GM19395 (cell line): ENCODE measurements around the gene WASHC4.

Experiments
- ATAC-seq: cut with Tn5 transposase; IDR thresholded peaks from one replicate; pipeline ENCODE4 v1.9.1; 2021; ENCODE audit warnings: mild to moderate bottlenecking, moderate library complexity; ENCODE audit not compliant: unreplicated experiment

Gene WASHC4, protein sequence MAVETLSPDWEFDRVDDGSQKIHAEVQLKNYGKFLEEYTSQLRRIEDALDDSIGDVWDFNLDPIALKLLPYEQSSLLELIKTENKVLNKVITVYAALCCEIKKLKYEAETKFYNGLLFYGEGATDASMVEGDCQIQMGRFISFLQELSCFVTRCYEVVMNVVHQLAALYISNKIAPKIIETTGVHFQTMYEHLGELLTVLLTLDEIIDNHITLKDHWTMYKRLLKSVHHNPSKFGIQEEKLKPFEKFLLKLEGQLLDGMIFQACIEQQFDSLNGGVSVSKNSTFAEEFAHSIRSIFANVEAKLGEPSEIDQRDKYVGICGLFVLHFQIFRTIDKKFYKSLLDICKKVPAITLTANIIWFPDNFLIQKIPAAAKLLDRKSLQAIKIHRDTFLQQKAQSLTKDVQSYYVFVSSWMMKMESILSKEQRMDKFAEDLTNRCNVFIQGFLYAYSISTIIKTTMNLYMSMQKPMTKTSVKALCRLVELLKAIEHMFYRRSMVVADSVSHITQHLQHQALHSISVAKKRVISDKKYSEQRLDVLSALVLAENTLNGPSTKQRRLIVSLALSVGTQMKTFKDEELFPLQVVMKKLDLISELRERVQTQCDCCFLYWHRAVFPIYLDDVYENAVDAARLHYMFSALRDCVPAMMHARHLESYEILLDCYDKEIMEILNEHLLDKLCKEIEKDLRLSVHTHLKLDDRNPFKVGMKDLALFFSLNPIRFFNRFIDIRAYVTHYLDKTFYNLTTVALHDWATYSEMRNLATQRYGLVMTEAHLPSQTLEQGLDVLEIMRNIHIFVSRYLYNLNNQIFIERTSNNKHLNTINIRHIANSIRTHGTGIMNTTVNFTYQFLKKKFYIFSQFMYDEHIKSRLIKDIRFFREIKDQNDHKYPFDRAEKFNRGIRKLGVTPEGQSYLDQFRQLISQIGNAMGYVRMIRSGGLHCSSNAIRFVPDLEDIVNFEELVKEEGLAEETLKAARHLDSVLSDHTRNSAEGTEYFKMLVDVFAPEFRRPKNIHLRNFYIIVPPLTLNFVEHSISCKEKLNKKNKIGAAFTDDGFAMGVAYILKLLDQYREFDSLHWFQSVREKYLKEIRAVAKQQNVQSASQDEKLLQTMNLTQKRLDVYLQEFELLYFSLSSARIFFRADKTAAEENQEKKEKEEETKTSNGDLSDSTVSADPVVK

GRCh38 chr12:105107494-105108371 is at the start of gene WASHC4:
Gene WASHC4, plus strand, starts transcription at chr12:105107731. Its CDS starts 70 bp downstream, at chr12:105107801.
- ATAC-seq = peak; percentile 85

DNA sequence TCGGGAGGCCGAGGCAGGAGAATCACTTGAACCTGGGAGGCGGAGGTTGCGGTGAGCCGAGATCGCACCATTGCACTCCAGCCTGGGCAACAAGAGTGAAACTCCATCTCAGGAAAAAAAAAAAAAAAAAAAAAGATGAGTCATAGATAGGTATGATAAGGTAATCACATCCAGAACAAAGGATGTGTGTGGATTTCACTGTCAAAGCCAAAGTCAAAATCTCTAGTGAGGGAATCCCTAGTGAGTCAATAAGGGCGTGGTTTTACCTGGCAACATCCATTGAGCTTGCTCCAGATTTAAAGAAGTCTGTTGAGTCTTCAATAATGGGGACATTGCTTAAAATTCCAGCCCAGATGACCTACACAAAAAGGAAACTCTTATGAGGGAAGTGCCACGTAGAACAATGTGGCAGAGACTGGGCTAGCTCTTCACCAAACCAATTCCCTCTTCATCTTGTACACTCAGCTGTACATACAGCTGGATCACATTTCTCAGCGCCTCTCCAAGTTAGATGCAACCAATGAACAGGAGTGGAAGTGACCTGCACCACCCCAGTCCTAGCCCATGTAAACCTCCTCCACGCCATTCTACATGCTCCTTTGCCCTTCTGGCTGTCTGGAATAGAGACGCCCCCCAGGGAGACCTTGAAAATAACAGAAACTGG is 46.7 kb upstream of the WASHC4 start:
- ATAC-seq = no peak

DNA sequence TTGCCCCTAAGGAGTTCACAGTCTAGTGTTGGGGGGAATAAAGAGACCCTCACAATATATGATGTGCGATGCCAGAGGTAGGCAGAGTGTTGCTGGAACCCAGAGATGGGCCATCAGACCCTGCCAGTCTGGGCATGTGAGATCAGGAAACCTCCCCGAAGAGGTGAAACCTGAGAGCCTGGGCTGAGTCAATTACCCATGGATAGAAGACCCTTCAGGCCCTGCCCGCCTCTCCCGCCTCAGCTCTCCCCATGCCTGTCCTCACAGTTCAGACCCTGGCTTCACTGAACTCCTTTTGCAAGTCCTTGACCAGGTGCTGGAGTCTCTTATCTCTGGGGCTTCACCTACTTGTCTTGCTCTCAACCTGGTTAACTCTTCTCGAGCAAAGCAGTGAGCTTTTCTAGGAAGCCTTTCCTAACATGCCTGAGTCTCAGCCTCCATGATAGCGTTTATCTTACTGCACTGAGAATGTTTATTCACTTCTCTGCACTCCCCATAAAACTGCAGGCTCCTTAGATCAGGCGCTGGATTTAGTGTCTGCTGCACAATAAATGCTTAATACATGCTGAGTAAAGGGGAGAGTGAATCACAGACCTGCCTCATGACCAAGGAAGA is 42.9 kb upstream of the WASHC4 start:
- no peak for ATAC-seq

DNA sequence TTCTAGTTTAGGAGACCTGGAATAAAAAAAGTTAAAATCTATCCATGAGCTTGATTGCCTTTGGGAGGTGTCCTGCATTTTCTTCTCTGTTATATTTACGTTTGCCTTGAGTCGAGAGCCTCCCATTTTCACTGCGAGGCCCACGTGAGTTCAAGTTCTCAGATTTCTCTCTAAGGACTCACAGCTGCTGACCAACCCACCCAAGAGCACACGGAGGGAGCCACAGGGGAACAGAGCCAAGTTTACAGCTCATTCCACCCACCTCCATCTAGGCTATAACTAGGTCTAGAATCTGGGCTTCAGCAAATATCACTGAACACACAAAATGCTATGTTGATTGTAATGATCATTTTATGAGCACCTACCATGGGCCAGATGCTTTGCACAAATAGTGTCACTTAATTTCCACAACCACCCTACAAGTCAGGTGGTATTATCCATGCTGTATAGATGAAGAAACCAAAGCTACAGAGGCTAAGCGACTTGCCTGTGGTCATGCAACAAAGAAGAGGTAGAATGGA is 40.0 kb upstream of the WASHC4 start:
- no peak for ATAC-seq

- no peak for ATAC-seq
Measured at GRCh38 chr12:105069936-105070702, 37.4 kb upstream of the WASHC4 start.

DNA sequence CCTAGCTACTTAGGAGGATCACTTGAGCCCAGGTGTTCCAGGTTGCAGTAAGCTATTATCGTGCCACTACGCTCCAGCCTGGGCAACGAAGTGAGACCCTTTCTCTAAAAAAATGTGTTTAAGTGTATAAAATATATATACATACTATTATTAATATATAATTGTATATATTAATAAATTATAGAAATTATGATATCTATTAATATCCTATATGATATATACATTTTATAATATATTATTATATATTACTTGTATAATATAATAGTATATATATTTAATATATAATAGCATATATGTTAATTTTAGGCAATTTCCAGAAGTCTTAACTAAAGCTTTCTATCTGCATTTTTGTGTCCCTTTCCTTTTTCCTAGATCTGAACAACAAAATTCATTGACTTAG is 35.5 kb upstream of the WASHC4 start:
- ATAC-seq = no peak

GRCh38 chr12:105072888-105073488 is 34.5 kb upstream of the WASHC4 start:
- ATAC-seq = peak; percentile 50

DNA sequence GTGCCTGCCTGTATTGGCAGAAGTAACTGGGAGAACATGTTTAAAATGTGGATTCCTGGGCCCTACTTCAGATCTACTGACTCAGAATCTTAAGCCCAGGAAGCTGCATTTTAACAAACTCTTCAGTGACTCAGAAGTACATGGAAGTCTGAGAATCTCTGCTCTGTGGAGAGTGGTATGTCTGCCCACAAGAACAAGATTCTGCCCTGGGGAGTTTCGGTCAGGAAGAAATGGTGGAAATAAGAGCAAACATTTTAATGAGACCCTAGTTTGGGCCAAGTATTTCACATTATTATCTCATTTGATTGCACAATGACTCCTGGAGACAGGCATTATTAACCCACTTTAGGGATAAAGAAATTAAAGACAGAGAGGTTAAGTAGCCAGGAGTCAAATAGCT is 31.4 kb upstream of the WASHC4 start:
- ATAC-seq = no peak

DNA sequence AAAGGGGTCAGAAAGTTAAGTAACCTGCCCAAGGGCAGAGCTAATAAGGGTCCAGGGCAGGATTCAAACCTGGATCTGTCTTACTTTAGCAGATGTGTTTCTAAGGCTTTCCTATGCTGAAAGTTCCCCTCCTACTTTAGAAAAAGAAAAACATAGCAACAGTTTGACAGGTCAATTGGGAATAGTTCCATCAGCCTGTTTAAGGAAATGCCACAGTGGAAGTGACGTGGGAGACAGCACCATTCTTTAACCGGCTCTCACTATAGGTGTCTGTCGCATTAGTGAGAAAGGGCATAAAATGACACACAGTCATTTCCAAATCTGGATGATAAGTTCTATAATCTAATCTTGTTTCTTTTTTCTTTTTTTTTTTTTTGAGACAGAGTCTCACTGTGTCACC is 30.6 kb upstream of the WASHC4 start:
- no peak for ATAC-seq

- no peak for ATAC-seq
Measured at GRCh38 chr12:105077435-105077834, 30.1 kb upstream of the WASHC4 start.

DNA sequence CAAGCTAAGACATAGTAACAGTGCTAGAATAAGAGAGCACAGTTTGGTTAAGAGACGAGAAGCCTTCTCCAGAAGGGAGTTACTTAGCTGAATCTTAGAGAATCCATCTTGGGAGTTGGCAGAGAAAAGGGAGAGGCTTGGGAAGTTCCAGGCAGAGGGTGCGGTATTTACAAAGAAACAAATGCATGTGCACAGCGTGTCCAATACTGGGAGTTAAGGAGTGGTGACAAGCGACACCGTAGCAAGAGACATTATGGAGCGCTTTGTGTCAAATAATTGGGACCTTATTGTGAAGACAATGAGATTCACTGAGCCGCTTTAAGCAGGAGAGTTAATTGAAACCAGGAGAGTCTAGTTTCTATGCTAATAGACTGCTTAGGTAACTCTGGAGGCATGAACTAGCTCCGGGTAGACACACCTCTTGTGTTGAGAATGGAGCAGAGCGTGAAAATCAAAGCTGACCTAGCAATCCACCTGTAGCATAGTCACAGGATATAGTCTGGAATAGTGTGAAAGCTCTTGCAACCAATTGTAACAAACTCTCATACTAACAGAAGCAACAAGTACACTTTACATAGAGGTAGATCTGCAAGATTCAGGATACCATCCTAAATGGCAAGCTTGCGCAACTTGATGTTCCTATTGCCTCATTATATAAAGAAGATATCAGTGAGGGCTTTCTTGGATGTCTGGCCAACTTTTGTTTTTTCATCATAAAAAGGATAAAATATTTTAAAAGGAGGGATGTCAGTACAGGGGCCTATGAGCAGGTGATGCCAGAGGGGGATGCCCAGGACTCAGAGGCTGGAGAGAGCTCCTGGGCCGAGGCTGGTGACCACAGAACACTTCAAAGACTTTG is 28.6 kb upstream of the WASHC4 start:
- ATAC-seq = no peak

DNA sequence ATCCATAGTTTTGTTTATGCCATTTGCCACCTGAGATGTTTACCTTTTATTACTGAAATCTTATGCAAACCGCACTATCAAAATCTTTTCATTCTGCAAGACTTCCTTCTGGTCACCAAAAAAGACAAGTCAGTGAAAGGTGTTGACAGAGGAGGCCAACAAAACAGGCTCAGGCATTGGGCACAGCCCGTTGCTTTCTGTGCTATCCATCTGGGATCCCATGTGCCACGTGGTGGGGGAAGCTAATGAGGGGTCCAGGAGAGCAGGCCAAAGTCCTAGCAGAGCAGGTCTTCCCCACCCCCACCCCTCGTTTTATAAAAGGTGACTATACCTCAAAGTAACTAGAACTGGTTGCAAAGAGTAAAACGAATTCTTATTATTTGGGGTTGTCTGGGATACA is 24.5 kb upstream of the WASHC4 start:
- no peak for ATAC-seq

DNA sequence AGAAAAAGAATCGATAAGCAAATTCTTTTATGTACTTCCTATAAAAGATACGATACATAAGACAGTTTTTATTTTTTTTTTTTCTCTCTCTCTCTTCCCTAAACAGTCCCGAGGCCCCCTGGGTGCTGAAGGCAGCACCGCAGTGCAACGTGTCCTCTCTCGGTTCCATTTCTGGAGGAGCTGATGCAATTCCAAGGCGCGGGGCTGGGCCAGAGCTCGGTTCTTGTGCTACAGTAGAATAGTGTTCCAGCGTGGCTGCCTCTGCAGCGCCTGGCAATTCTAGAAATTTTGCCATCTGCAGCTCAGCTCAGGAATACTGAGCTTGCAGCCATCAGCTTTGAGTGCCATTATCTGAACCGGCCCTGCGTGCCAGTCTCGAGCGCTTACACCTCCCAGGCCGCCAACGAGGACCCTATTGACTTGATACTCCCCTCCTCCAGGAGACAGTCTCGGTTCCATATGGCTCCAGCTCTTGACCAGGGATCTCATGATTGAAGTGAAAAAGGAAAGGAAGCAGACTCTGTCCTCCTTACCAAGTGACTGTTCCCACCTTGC is 23.9 kb upstream of the WASHC4 start:
- ATAC-seq = peak; percentile 31

- peak; percentile 85 for ATAC-seq
Measured at GRCh38 chr12:105084251-105085250, 23.0 kb upstream of the WASHC4 start, which contains the start of gene ALDH1L2. Gene ALDH1L2, minus strand, starts transcription at chr12:105084458. Its CDS starts 22 bp downstream, at chr12:105084436.

DNA sequence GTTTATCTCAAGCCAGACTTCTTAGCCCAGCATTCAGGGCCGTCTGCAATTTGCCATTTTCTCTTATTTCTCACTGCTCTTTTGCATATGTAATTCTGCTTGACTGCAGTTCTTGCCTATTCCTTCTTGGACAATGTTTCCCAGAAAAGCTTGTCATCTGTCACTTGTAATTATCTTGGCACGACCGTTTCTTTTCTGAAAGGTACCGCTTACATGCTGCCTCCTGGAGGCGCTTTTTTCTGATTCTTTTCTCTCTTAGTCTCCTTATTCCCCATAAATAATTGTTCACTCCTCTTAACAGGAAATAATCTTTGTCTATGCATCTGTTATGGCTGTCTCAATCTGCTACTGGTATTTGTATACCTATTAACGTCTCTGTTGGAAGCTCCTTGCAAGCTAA is 22.0 kb upstream of the WASHC4 start:
- no peak for ATAC-seq
